GM12878 (cell line): ENCODE results near the gene KIF2A. TPM values are rescaled to one million over a fixed set of nuclear protein-coding genes. Genes with fewer than 3 reads are reported as not detected.
A peak's percentile ranks its signal among the peaks of the same experiment; 100 is the strongest.

ENCODE experiments used
- ATAC-seq: fragments of 200-7000 bp; cut with Tn5 transposase; 3 replicates; pipeline ENCODE4 v1.9.1; 2020; ENCODE audit warnings: mild to moderate bottlenecking, moderate library complexity
- BruUV-seq: library from RNA; stranded (reverse); fragments of 400-500 nt; replicated peaks from 2 replicates; lab custom pipeline; 2021; lab: Mats Ljungman, UMichigan
- CTCF ChIA-PET: fragments of 300-600 bp; sonication (Branson Sonifier 250); formaldehyde crosslinking; extraction: SDS; loops from one replicate; lab custom pipeline; 2021; ENCODE audit warnings: inconsistent platforms; lab: Yijun Ruan, JAX
- POLR2A ChIA-PET: fragments of 350-600 bp; formaldehyde crosslinking; extraction: SDS; loops from one replicate; lab custom pipeline; 2021; ENCODE audit warnings: inconsistent platforms; lab: Charles Lee
- RAD21 ChIA-PET: fragments of 300-600 bp; sonication (Branson Sonifier 250); formaldehyde crosslinking; loops from one replicate; lab custom pipeline; 2023; ENCODE audit warnings: antibody characterized with exemption; ENCODE audit not compliant: unreplicated experiment; lab: Charles Lee
- SMC1A ChIA-PET: fragments of 300-600 bp; sonication (Branson Sonifier 250); formaldehyde crosslinking; loops from one replicate; lab custom pipeline; 2023; ENCODE audit not compliant: unreplicated experiment, uncharacterized antibody; lab: Charles Lee
- DNase-seq: peaks from one replicate; pipeline ENCODE4 v3.0.0-alpha.2; 2011; ENCODE audit warnings: low read depth, low spot score
- FAIRE-seq: peaks from 3 replicates; lab custom pipeline; 2011; peaks lifted over from hg19 to GRCh38; lab: Jason Lieb, UNC
- H2AFZ ChIP-seq: 2 replicates; pipeline ENCODE4 v1.6.0; 2011; ENCODE audit warnings: low read depth, low read length, control low read depth; ENCODE audit not compliant: control insufficient read depth
- H3K27ac ChIP-seq: 2 replicates; pipeline ENCODE4 v1.5.1; 2011; ENCODE audit warnings: control low read depth; ENCODE audit not compliant: control insufficient read depth, insufficient read depth
- H3K27me3 ChIP-seq, 2 experiments: replicated peaks in 1 of 2; 2 replicates each; pipeline versions ENCODE4 v1.6.0 to v1.6.1; 2011; ENCODE audit warnings: low read length in 1 of 2; ENCODE audit not compliant: control insufficient read depth in 2 of 2, insufficient read depth in 2 of 2
- H3K36me3 ChIP-seq, 2 experiments: 2 replicates each; pipeline ENCODE4 v1.5.1; 2011; ENCODE audit warnings: low read length in 1 of 2; ENCODE audit not compliant: control insufficient read depth in 2 of 2, insufficient read depth in 2 of 2
- H3K4me1 ChIP-seq: 2 replicates; pipeline ENCODE4 v1.6.1; 2011; ENCODE audit warnings: mild to moderate bottlenecking, low read length, moderate library complexity, mixed read lengths; ENCODE audit not compliant: control insufficient read depth, insufficient read depth
- H3K4me2 ChIP-seq: 2 replicates; pipeline ENCODE4 v1.6.0; 2011; ENCODE audit warnings: control low read depth; ENCODE audit not compliant: control insufficient read depth, insufficient read depth
- H3K4me3 ChIP-seq: fragments of 200-600 bp; sonication (generic); 2 replicates; pipeline ENCODE4 v1.5.1; 2016
- H3K79me2 ChIP-seq: 2 replicates; pipeline ENCODE4 v1.6.0; 2011; ENCODE audit warnings: low read length; ENCODE audit not compliant: control insufficient read depth, insufficient read depth
- H3K9ac ChIP-seq: 2 replicates; pipeline ENCODE4 v1.8.0; 2011; ENCODE audit warnings: low read length, control low read depth, mixed read lengths; ENCODE audit not compliant: control insufficient read depth, insufficient read depth
- H3K9me3 ChIP-seq: replicated peaks from 3 replicates; pipeline ENCODE4 v1.5.1; 2011; ENCODE audit warnings: mild to moderate bottlenecking, low read length; ENCODE audit not compliant: control insufficient read depth, insufficient read depth
- H4K20me1 ChIP-seq: 2 replicates; pipeline ENCODE4 v1.6.0; 2011; ENCODE audit not compliant: control insufficient read depth, insufficient read depth
- BRCA1 ChIP-seq: IDR thresholded peaks from 2 replicates; pipeline ENCODE4 v1.6.1; 2011; ENCODE audit warnings: low read depth, low read length, improper control_type of control experiment
- CEBPB ChIP-seq, 2 experiments: fragments of 150-350 bp in 1 of 2; IDR thresholded peaks; 2 replicates each; pipeline ENCODE4 v1.6.1; 2012 to 2014; ENCODE audit warnings: low read depth in 2 of 2, low read length in 2 of 2, borderline replicate concordance in 1 of 2, inconsistent platforms in 1 of 2
- CHD1 ChIP-seq: IDR thresholded peaks from 2 replicates; pipeline ENCODE4 v1.6.1; 2012; ENCODE audit warnings: low read depth, low read length, improper control_type of control experiment
- EGR1 ChIP-seq, 2 experiments: IDR thresholded peaks; 1 replicate in 1 of 2; 2 replicates in 1 of 2; pipeline ENCODE4 v1.6.1; 2011 to 2012; ENCODE audit warnings: low read depth in 2 of 2, low read length in 2 of 2, borderline replicate concordance in 1 of 2, mild to moderate bottlenecking in 1 of 2, moderate library complexity in 1 of 2
- FOXM1 ChIP-seq: IDR thresholded peaks from 2 replicates; pipeline ENCODE4 v1.6.1; 2012; ENCODE audit warnings: low read depth, mild to moderate bottlenecking, inconsistent platforms, low read length, moderate library complexity
- IRF5 ChIP-seq: fragments of 450-650 bp; IDR thresholded peaks from 2 replicates; pipeline ENCODE4 v1.6.1; 2017; ENCODE audit warnings: borderline replicate concordance
- NFIC ChIP-seq: IDR thresholded peaks from 2 replicates; pipeline ENCODE4 v1.6.1; 2012; ENCODE audit warnings: low read depth, mild to moderate bottlenecking, inconsistent platforms, low read length, moderate library complexity
- NFXL1 ChIP-seq: fragments of 450-650 bp; IDR thresholded peaks from 2 replicates; pipeline ENCODE4 v1.6.1; 2017; ENCODE audit warnings: antibody characterized with exemption, mild to moderate bottlenecking, borderline replicate concordance
- NKRF ChIP-seq: fragments of 450-650 bp; conservative IDR thresholded peaks from 2 replicates; pipeline ENCODE4 v1.6.1; 2017; ENCODE audit warnings: mild to moderate bottlenecking, moderate library complexity
- PAX5 ChIP-seq: IDR thresholded peaks from 2 replicates; pipeline ENCODE4 v1.6.1; 2011; ENCODE audit warnings: low read depth, low read length, borderline replicate concordance
- PAX8 ChIP-seq: fragments of 450-650 bp; IDR thresholded peaks from 2 replicates; pipeline ENCODE4 v1.6.1; 2017; ENCODE audit warnings: mild to moderate bottlenecking, moderate library complexity
- PML ChIP-seq: IDR thresholded peaks from 2 replicates; pipeline ENCODE4 v1.6.1; 2012; ENCODE audit warnings: low read length, inconsistent platforms
- SIX5 ChIP-seq: IDR thresholded peaks from 2 replicates; pipeline ENCODE4 v1.6.1; 2011; ENCODE audit warnings: mild to moderate bottlenecking, low read depth, low read length, moderate library complexity; ENCODE audit not compliant: severe bottlenecking
- SMARCA5 ChIP-seq: fragments of 450-650 bp; IDR thresholded peaks from 2 replicates; pipeline ENCODE4 v1.6.1; 2017; ENCODE audit warnings: mild to moderate bottlenecking
- STAT1 ChIP-seq: fragments of 450-650 bp; conservative IDR thresholded peaks from 2 replicates; pipeline ENCODE4 v1.6.1; 2014; ENCODE audit warnings: antibody characterized with exemption, mild to moderate bottlenecking
- ZNF384 ChIP-seq: IDR thresholded peaks from 2 replicates; pipeline ENCODE4 v1.6.1; 2012; ENCODE audit warnings: low read depth, mild to moderate bottlenecking, low read length, improper control_type of control experiment, borderline replicate concordance
- WGBS: methylation state at CpG from one replicate; pipeline ENCODE4 v1.1.6; 2016; ENCODE audit warnings: low lambda C conversion rate; ENCODE audit not compliant: insufficient replicate concordance, insufficient coverage; ENCODE audit errors: missing lambda C conversion rate; 5-methylcytosine and 5-hydroxymethylcytosine counted together
- in situ Hi-C: fragments of 300-500 bp; cut with MboI; formaldehyde crosslinking; loops from 9 replicates; pipeline ENCODE4 v1.14.3; 2018; ENCODE audit warnings: mixed read lengths
- intact Hi-C: fragments of 100-400 bp; cut with micrococcal nuclease; formaldehyde crosslinking; loops from one replicate; pipeline ENCODE4 v1.14.2; 2022; ENCODE audit not compliant: unreplicated experiment
- polyA plus RNA-seq, 11 experiments: library from polyadenylated mRNA; depleted of rRNA in 4 of 11; unstranded in 6 of 11; stranded (reverse) in 5 of 11; fragments of >200 nt; fragmentation: Nextera tagmentation in 4 of 11; fragmentation: Illumina TruSeq in 1 of 11; extraction: Ambion mirVana in 4 of 11; extraction: Trizol in 1 of 11; gene quantifications; 1 replicate in 1 of 11; 2 replicates in 10 of 11; pipeline versions ENCODE4 v1.2.1 to v1.2.3, GENCODE V29; 2011 to 2016; ENCODE audit warnings: inconsistent platforms in 2 of 11, missing spikeins in 2 of 11, low read depth in 1 of 11
- total RNA-seq, 4 experiments: library from RNA; depleted of rRNA in 3 of 4; stranded (reverse); fragments of >200 nt in 3 of 4; fragmentation: Illumina TruSeq in 1 of 4; extraction: Trizol in 1 of 4; gene quantifications; 2 replicates each; pipeline versions ENCODE4 v1.2.1 to v1.2.3, GENCODE V29; 2013 to 2021

Gene KIF2A
- total and polyA plus RNA-seq, 10 of the 15 experiments (the other 5 are each of a cell fraction or from before 2014, with no cell fraction given) = 35.9 to 124 (median 80.1) TPM

GRCh38 chr5:62395210-62395950 is 89.4 kb downstream of the KIF2A start (continued):
- TF ChIP-seq BRCA1 = no peak
- TF ChIP-seq FOXM1 = no peak
- TF ChIP-seq CEBPB (IDR thresholded peaks at IDR 0.05; ENCODE audit: borderline replicate concordance in 1 of 2, low read depth in 2 of 2, low read length in 2 of 2) = no peak

GRCh38 chr5:62403411-62404250 is 97.6 kb downstream of the KIF2A start, which contains the start of gene DIMT1:
TSS of gene DIMT1 (minus strand) at chr5:62403905. CDS start at chr5:62403772, 133 bp downstream.
- under 1% methylated on average over 66 of the region's 66 CpGs for WGBS
- Histone ChIP-seq H3K79me2 (peaks cover 16% of the 10 kb centered on the region), H3K27ac (peak within 1 kb of the TSS; percentile 94), H3K27me3 (no peaks in the 10 kb centered on the region), H2AFZ (peak within 1 kb of the TSS; percentile 91), H3K4me1 (0 out of 2 replicates have a peak, but pooled peaks cover 6% of the 10 kb centered on the region), H3K4me3 (peak within 1 kb of the TSS; percentile 87), H3K36me3 (no peaks in the 10 kb centered on the region), H3K9ac (peak within 1 kb of the TSS; percentile 81), H3K4me2 (peak within 1 kb of the TSS; percentile 26), H4K20me1 (no peaks in the 10 kb centered on the region), H3K9me3 (no peaks in the 10 kb centered on the region)
- in situ Hi-C loops = no loop called here
- intact Hi-C loops = loop anchor here (5.0 kb wide), 1 partner anchor 96 kb away; the partner anchor contains the start of gene KIF2A
- ATAC-seq (peak; percentile 98), FAIRE-seq (peak; percentile 96), DNase-seq (peak; percentile 86)
- ChIA-PET CTCF (interaction anchor here (0.7 to 3.7 kb wide), 14 partner anchors 9 to 376 kb away, joined by 3 to 36 read pairs (median 4); partner anchors contain the start of gene IPO11), RAD21 (interaction anchor here (0.7 to 4.1 kb wide), 12 partner anchors 9 to 179 kb away, joined by 3 to 41 read pairs (median 3); partner anchors contain the start of gene IPO11), POLR2A (interaction anchor here (0.8 to 3.8 kb wide), 10 partner anchors 9 to 116 kb away, joined by 3 to 56 read pairs (median 4); partner anchors contain the start of genes IPO11 and KIF2A), SMC1A (interaction anchor here (0.5 to 3.8 kb wide), 18 partner anchors 9 to 179 kb away, joined by 3 to 47 read pairs (median 4); partner anchors contain the start of genes IPO11 and KIF2A)
- BruUV-seq = TSS peak; percentile 75
- TF ChIP-seq ZNF384 = no peak
- TF ChIP-seq SMARCA5 = peak; percentile 56
- peak; percentile 95 for TF ChIP-seq NKRF
- 0 out of 2 replicates have a peak, but pooled peaks have one; percentile 40 for TF ChIP-seq CHD1
- no peak for TF ChIP-seq IRF5
- peak; percentile 85 for TF ChIP-seq SIX5
- TF ChIP-seq PAX5 = peak; percentile 51; the same call in 1 of the 2 replicates
- TF ChIP-seq NFXL1 = no peak
- peak; percentile 95 for TF ChIP-seq PML
- 0 out of 2 replicates have a peak, but pooled peaks have one; percentile 69 for TF ChIP-seq STAT1
- TF ChIP-seq EGR1 (IDR thresholded peaks at IDR 0.05; ENCODE audit: borderline replicate concordance in 1 of 2, low read depth in 2 of 2, low read length in 2 of 2) = peak in 1 of 2 experiments; percentile 71; a peak in 1 of 3 replicates
- TF ChIP-seq PAX8 = no peak
- TF ChIP-seq NFIC = 0 out of 2 replicates have a peak, but pooled peaks have one; percentile 41
